Measurements from ENCODE around the gene SRSF8.

DNA sequence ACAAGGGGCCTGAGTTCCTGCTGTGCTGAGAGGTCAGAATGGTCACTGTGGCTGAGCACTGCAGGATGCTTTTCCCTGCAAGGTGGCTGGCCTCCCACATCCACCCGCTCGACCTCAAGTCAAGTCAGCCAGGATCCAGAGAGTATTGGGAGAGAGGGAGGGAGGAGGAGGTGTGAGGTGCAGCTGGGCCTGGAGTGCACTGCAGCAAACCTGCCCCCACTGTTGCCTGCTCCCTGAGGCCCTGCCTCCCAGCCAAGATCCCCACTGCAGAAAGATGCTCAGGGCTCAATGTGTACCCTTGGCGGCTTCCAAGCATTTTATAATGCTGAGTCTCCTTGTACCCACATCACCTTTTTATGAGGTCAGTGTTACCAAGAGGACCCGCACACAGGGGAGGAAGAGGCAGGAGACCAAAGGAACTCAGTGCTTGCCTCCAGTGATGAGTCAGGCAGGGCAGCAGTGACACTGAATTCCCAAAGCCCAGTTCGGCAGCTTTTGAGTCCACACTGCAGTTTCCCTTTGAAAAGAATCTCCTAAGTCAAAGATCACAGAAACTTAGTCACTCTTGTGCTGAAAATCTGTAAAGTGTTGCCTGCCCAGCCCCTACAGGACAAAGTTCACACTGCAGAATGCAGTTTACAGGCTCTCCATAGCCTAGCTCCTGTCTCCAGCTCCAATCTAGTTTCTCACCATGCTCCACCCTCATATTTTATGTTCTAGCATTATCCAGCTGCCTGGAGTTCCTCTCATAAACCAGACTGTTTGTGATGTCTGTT lies 26.0 kb downstream of the SRSF8 start:
- TF ChIP-seq POLR2A (IDR thresholded peaks at IDR 0.05; ENCODE audit: extremely low read depth, insufficient read length) (no peak), MYC (IDR thresholded peaks at IDR 0.05; ENCODE audit: low read depth, low read length) (no peak)
- TF ChIP-seq, protein P1, sequence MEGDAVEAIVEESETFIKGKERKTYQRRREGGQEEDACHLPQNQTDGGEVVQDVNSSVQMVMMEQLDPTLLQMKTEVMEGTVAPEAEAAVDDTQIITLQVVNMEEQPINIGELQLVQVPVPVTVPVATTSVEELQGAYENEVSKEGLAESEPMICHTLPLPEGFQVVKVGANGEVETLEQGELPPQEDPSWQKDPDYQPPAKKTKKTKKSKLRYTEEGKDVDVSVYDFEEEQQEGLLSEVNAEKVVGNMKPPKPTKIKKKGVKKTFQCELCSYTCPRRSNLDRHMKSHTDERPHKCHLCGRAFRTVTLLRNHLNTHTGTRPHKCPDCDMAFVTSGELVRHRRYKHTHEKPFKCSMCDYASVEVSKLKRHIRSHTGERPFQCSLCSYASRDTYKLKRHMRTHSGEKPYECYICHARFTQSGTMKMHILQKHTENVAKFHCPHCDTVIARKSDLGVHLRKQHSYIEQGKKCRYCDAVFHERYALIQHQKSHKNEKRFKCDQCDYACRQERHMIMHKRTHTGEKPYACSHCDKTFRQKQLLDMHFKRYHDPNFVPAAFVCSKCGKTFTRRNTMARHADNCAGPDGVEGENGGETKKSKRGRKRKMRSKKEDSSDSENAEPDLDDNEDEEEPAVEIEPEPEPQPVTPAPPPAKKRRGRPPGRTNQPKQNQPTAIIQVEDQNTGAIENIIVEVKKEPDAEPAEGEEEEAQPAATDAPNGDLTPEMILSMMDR (IDR thresholded peaks at IDR 0.05; ENCODE audit: low read depth, low read length): peak; percentile 62
